WERI-Rb-1 (cell line): ENCODE measurements around the gene PARP14.
"Not testable (repeated sequence)": the region's sequence is repeated elsewhere in the genome, so short reads cannot be mapped to it uniquely, and the experiment has no call there.

Experiments used
- DNase-seq: peaks from one replicate; pipeline ENCODE4 v3.0.0-alpha.2; 2020
- H3K27ac ChIP-seq: fragments of 250-450 bp; sonication (Bioruptor Pico); 2 replicates; pipeline ENCODE4 v1.5.1; 2020; ENCODE audit warnings: mild to moderate bottlenecking, moderate library complexity
- H3K27me3 ChIP-seq: fragments of 250-450 bp; sonication (Bioruptor Pico); 2 replicates; pipeline ENCODE4 v1.5.1; 2021; ENCODE audit warnings: mild to moderate bottlenecking, low read depth, moderate library complexity; ENCODE audit not compliant: insufficient read depth, severe bottlenecking
- H3K36me3 ChIP-seq: fragments of 250-450 bp; sonication (Bioruptor Pico); 2 replicates; pipeline ENCODE4 v1.5.1; 2020; ENCODE audit warnings: mild to moderate bottlenecking, moderate library complexity
- H3K4me3 ChIP-seq: 2 replicates; pipeline ENCODE4 v1.5.1; 2011; ENCODE audit warnings: low read depth, mild to moderate bottlenecking, control low read depth, low read length
- H3K9me3 ChIP-seq: fragments of 250-450 bp; sonication (Bioruptor Pico); 2 replicates; pipeline ENCODE4 v1.5.1; 2021; ENCODE audit warnings: mild to moderate bottlenecking, moderate library complexity; ENCODE audit not compliant: severe bottlenecking
- TF ChIP-seq, protein P1 (sequence below): IDR thresholded peaks from 2 replicates; pipeline ENCODE4 v1.5.1; 2011; ENCODE audit warnings: low read depth, mild to moderate bottlenecking, control low read depth, inconsistent platforms, low read length

PARP14 gene

DNA sequence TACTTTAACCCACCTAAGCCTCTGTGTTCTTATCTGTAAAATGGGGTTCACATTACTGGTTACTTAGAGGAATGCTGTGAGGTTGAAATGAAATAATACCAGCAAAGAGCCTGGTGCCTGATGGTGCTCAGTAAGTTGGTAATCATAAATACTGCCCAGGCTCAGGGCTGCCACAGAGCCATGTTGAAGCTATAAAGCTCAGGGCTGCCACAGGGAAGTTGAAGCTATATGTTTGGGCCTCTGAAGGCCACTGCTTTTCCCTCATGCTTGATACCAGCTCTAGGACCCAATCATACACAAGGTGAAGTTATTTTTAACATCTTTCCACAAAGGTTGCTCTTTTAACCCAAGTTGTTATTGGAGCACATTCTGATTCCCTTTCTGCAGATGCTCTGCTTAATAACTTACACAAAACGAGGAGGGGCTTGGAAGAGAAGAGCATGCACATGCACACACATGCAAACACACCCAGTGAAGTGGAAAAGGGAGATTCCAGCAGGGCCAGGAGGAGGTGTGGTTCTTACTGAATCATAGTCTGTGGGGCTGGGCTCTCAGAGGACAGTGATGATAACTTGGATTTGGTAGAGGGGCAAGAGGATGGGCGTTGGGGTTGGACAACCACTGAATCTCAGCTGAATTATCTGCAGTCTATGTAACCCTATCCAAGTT lies 17.4 kb downstream of the PARP14 start:
- Histone ChIP-seq H3K4me3 (no peak overlapping the region), H3K9me3 (no peaks in the 10 kb centered on the region), H3K27ac (no peak overlapping the region), H3K27me3 (no peaks in the 10 kb centered on the region), H3K36me3 (no peaks in the 10 kb centered on the region)
- TF ChIP-seq, protein P1, sequence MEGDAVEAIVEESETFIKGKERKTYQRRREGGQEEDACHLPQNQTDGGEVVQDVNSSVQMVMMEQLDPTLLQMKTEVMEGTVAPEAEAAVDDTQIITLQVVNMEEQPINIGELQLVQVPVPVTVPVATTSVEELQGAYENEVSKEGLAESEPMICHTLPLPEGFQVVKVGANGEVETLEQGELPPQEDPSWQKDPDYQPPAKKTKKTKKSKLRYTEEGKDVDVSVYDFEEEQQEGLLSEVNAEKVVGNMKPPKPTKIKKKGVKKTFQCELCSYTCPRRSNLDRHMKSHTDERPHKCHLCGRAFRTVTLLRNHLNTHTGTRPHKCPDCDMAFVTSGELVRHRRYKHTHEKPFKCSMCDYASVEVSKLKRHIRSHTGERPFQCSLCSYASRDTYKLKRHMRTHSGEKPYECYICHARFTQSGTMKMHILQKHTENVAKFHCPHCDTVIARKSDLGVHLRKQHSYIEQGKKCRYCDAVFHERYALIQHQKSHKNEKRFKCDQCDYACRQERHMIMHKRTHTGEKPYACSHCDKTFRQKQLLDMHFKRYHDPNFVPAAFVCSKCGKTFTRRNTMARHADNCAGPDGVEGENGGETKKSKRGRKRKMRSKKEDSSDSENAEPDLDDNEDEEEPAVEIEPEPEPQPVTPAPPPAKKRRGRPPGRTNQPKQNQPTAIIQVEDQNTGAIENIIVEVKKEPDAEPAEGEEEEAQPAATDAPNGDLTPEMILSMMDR, result no peak
- no peak for DNase-seq

DNA sequence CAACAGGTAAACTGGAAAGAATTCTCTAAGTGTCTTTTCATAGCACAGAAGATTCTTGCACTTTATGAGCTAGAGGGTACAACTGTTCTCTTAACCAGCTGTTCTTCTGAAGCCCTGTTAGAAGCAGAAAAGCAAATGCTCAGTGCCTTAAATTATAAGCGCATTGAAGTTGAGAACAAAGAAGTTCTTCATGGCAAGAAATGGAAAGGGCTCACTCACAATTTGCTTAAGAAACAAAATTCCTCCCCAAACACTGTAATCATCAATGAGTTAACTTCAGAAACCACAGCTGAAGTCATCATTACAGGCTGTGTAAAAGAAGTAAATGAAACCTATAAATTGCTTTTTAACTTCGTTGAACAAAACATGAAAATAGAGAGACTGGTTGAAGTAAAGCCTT lies 19.6 kb downstream of the PARP14 start:
- Histone ChIP-seq H3K4me3 (no peak overlapping the region), H3K27me3 (no peaks in the 10 kb centered on the region), H3K36me3 (no peaks in the 10 kb centered on the region), H3K9me3 (no peaks in the 10 kb centered on the region), H3K27ac (no peak overlapping the region)
- DNase-seq, result no peak
- TF ChIP-seq, protein P1, result no peak

DNA sequence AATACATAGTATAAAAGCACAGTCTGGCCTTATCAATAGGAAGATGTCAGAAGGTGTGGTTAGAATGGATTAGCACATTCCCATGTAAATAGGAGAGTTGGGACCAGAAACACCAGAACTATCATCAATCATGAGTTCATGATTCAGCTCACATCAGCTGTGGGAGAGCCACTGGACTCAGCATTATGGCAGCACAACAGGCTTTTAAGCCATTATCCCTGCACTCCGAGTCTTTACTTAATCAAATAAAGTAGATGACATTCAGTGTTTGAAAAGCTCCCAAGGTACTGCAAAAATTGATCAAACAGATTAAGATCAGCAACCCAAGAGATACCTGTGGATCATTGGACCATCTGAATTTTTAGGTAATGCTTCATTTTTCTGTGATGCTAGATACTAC lies 24.7 kb downstream of the PARP14 start:
- Histone ChIP-seq H3K9me3 (no peaks in the 10 kb centered on the region), H3K27ac (no peak overlapping the region), H3K27me3 (no peaks in the 10 kb centered on the region), H3K36me3 (no peaks in the 10 kb centered on the region), H3K4me3 (no peak overlapping the region)
- no peak for DNase-seq
- TF ChIP-seq, protein P1, result no peak

DNA sequence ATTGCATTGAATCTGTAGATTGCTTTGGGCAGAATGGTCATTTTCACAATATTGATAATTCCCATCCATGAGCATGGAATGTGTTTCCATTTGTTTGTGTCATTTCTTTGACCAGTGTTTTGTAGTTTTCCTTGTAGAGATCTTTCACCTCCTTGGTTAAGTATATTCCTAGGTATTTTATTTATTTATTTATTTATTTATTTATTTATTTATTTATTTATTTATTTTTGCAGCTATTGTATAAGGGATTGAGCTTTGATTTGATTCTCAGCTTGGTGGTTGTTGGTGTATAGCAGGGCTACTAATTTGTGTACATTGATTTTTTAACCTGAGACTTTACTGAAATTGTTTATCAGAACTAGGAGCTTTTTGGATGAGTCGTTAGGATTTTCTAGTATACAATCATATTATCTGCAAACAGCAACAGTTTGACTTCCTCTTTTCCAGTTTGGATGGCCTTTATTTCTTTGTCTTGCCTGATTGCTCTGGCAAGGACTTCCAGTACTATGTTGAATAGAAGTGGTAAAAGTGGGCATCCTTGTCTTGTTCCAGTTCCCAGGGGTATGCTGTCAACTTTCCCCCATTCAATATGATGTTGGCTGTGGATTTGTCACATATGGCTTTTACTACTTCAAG lies 30.1 kb downstream of the PARP14 start:
- not testable (repeated sequence) for DNase-seq, H3K27me3 ChIP-seq, H3K36me3 ChIP-seq, H3K9me3 ChIP-seq, H3K4me3 ChIP-seq, H3K27ac ChIP-seq

DNA sequence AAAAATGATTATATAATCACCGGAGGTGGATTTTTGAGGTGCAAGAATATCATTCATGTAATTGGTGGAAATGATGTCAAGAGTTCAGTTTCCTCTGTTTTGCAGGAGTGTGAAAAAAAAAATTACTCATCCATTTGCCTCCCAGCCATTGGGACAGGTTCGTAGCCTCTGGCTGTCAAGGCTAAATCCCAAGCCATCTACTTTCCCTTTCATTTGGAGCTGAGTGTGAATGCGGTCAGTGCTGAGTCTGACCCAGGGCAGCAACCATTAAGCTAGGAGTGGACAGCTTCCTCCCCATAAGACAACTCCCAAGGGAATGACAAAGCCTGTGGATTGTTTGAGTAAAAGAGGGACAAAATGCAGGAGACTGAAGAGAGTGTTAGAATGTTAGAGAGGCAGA lies 33.6 kb downstream of the PARP14 start:
- DNase-seq, result no peak
- no peak overlapping the region for H3K4me3 ChIP-seq
- H3K9me3 ChIP-seq, result no peaks in the 10 kb centered on the region
- TF ChIP-seq, protein P1, result no peak
- no peak overlapping the region for H3K27ac ChIP-seq
- no peaks in the 10 kb centered on the region for H3K36me3 ChIP-seq
- H3K27me3 ChIP-seq, result no peaks in the 10 kb centered on the region

DNA sequence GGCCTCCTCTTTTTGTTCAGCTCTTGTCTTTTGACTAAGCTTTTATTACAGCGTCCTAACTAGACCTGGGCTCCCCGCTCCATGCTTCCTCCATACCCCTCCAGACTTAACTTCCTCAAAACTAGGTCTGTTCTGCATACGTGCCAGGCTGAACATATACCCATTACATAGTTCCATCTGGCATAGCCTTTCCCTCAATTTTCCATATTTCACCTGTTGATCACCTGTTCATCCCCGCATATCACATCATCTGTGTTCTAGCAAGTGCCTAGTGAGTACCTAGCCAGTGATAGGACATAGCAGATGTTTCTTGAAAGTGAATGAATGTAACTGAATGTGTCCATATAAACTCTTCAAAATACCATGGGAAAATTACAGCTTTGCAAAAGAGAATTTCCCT lies 36.0 kb downstream of the PARP14 start:
- Histone ChIP-seq H3K27me3 (no peaks in the 10 kb centered on the region), H3K27ac (no peak overlapping the region), H3K9me3 (no peaks in the 10 kb centered on the region), H3K4me3 (no peak overlapping the region), H3K36me3 (no peaks in the 10 kb centered on the region)
- DNase-seq, result no peak
- TF ChIP-seq, protein P1, result no peak
